HCT116 (cell line): ENCODE data around the gene MEIOB. TPM values are rescaled to one million over a fixed set of nuclear protein-coding genes. Genes with fewer than 3 reads are reported as not detected.

Experiments used
- ATAC-seq: fragments of 200-7000 bp; cut with Tn5 transposase; 2 replicates; pipeline ENCODE4 v1.9.1; 2020; ENCODE audit warnings: mild to moderate bottlenecking, moderate library complexity
- BruUV-seq: library from RNA; stranded (reverse); fragments of 400-500 nt; replicated peaks from 2 replicates; lab custom pipeline; 2021; lab: Mats Ljungman, UMichigan
- CTCF ChIA-PET: fragments of 300-600 bp; sonication (Branson Sonifier 250); formaldehyde crosslinking; loops from one replicate; lab custom pipeline; 2021; ENCODE audit warnings: antibody characterized with exemption; lab: Charles Lee
- POLR2A ChIA-PET: fragments of 300-600, 350-600 bp; sonication (Branson Sonifier 250); formaldehyde crosslinking; loops from one replicate; lab custom pipeline; 2021; ENCODE audit warnings: antibody characterized with exemption; lab: Charles Lee
- RAD21 ChIA-PET, 2 experiments: fragments of 300-600 bp; sonication (Branson Sonifier 250); formaldehyde crosslinking; loops; one replicate each; lab custom pipeline; 2023; ENCODE audit warnings: low total read pairs in 2 of 2; ENCODE audit not compliant: uncharacterized antibody in 2 of 2, unreplicated experiment in 2 of 2, low non-redundant PET in 1 of 2; lab: Charles Lee
- DNase-seq: peaks from one replicate; pipeline ENCODE4 v3.0.0-alpha.2; 2010; ENCODE audit warnings: low read depth, low spot score
- H2AFZ ChIP-seq: fragments of 200-600 bp; shearing (Covaris generic), sonication (generic); 2 replicates; pipeline ENCODE4 v1.6.1; 2017; ENCODE audit warnings: low read depth, mixed run types, mixed read lengths, antibody characterized with exemption, low read length; ENCODE audit not compliant: poor library complexity, severe bottlenecking
- H3K27ac ChIP-seq: 2 replicates; pipeline ENCODE4 v1.5.1; 2012; ENCODE audit warnings: low read depth, low read length
- H3K27me3 ChIP-seq: fragments of 200-600 bp; sonication (generic); 2 replicates; pipeline ENCODE4 v1.6.1; 2016; ENCODE audit warnings: mixed run types, low read length, mixed read lengths; ENCODE audit not compliant: insufficient read depth
- H3K36me3 ChIP-seq, 2 experiments: fragments of 200-500 bp in 1 of 2; fragments of 200-600 bp in 1 of 2; sonication (Bioruptor generic) in 1 of 2; sonication (generic) in 1 of 2; 2 replicates each; pipeline versions ENCODE4 v1.5.1 to v1.6.1; 2014 to 2016; ENCODE audit warnings: low read length in 2 of 2, inconsistent platforms in 1 of 2, mixed read lengths in 1 of 2, mixed run types in 1 of 2; ENCODE audit not compliant: insufficient read depth in 2 of 2, control insufficient read depth in 1 of 2
- H3K4me1 ChIP-seq, 2 experiments: fragments of 200-600 bp in 1 of 2; sonication (generic) in 1 of 2; 2 replicates each; pipeline versions ENCODE4 v1.5.1 to v1.6.1; 2012 to 2017; ENCODE audit warnings: low read length in 2 of 2, inconsistent platforms in 1 of 2, mild to moderate bottlenecking in 1 of 2, mixed read lengths in 1 of 2, mixed run types in 1 of 2, moderate library complexity in 1 of 2; ENCODE audit not compliant: insufficient read depth in 2 of 2, control insufficient read depth in 1 of 2
- H3K4me2 ChIP-seq: fragments of 200-600 bp; sonication (generic); 2 replicates; pipeline ENCODE4 v1.6.1; 2017; ENCODE audit warnings: mixed run types, low read length, mixed read lengths
- H3K4me3 ChIP-seq, 2 experiments: fragments of 200-600 bp in 1 of 2; sonication (generic) in 1 of 2; replicated peaks in 1 of 2; 2 replicates each; pipeline ENCODE4 v1.5.1; 2011 to 2016; ENCODE audit warnings: low read length in 2 of 2, control low read depth in 1 of 2, low read depth in 1 of 2, mild to moderate bottlenecking in 1 of 2, mixed read lengths in 1 of 2, mixed run types in 1 of 2
- H3K79me2 ChIP-seq: fragments of 200-600 bp; sonication (generic); 2 replicates; pipeline ENCODE4 v1.6.1; 2017; ENCODE audit warnings: mild to moderate bottlenecking, mixed run types, low read length, moderate library complexity, mixed read lengths; ENCODE audit not compliant: insufficient read depth
- H3K9ac ChIP-seq: fragments of 200-600 bp; sonication (generic); 2 replicates; pipeline ENCODE4 v1.6.1; 2016; ENCODE audit warnings: low read length, mixed read lengths
- H3K9me2 ChIP-seq: fragments of 200-600 bp; sonication (generic), shearing (Covaris generic); 2 replicates; pipeline ENCODE4 v1.6.1; 2017; ENCODE audit warnings: mixed run types, mild to moderate bottlenecking, moderate library complexity; ENCODE audit not compliant: insufficient read depth
- H3K9me3 ChIP-seq, 2 experiments: fragments of 200-500 bp in 1 of 2; fragments of 200-600 bp in 1 of 2; sonication (Bioruptor generic) in 1 of 2; sonication (generic) in 1 of 2; 2 replicates each; pipeline ENCODE4 v1.6.1; 2014 to 2017; ENCODE audit warnings: low read length in 2 of 2, mixed read lengths in 2 of 2, inconsistent platforms in 1 of 2, low read depth in 1 of 2, mild to moderate bottlenecking in 1 of 2, mixed run types in 1 of 2, moderate library complexity in 1 of 2; ENCODE audit not compliant: control insufficient read depth in 1 of 2, insufficient read depth in 1 of 2
- H4K20me1 ChIP-seq: fragments of 200-600 bp; sonication (generic), shearing (Covaris generic); 2 replicates; pipeline ENCODE4 v1.6.1; 2017; ENCODE audit warnings: mixed run types, mild to moderate bottlenecking, moderate library complexity; ENCODE audit not compliant: insufficient read depth
- EGR1 ChIP-seq: IDR thresholded peaks from 2 replicates; pipeline ENCODE4 v1.6.1; 2012; ENCODE audit warnings: low read depth
- EZH2phosphoT487 ChIP-seq: fragments of 200-600 bp; IDR thresholded peaks from 2 replicates; pipeline ENCODE4 v1.6.1; 2018; ENCODE audit warnings: antibody characterized with exemption, borderline replicate concordance
- JUND ChIP-seq: IDR thresholded peaks from 2 replicates; pipeline ENCODE4 v1.6.1; 2012
- POLR2A ChIP-seq: IDR thresholded peaks from 2 replicates; pipeline ENCODE4 v1.7.0; 2011; ENCODE audit warnings: borderline replicate concordance; ENCODE audit not compliant: insufficient read depth, insufficient read length; ENCODE audit errors: extremely low read depth
- RAD21 ChIP-seq: IDR thresholded peaks from 2 replicates; pipeline ENCODE4 v1.6.1; 2012; ENCODE audit warnings: low read depth, mild to moderate bottlenecking
- SIN3A ChIP-seq: IDR thresholded peaks from 2 replicates; pipeline ENCODE4 v1.6.1; 2012; ENCODE audit warnings: low read depth
- ZFX ChIP-seq: fragments of 450-650 bp; IDR thresholded peaks from 2 replicates; pipeline ENCODE4 v1.6.1; 2017
- intact Hi-C: fragments of 100-400 bp; cut with micrococcal nuclease; formaldehyde crosslinking; loops from 2 replicates; pipeline ENCODE4 v1.10.0; 2022
- total RNA-seq: library from RNA; stranded (reverse); gene quantifications from one replicate; pipeline ENCODE4 v1.2.1, GENCODE V29; 2021; ENCODE audit not compliant: unreplicated experiment
- TF ChIP-seq, protein P1 (sequence below), 3 experiments: fragments of 200-600 bp in 1 of 3; sonication (generic) in 1 of 3; IDR thresholded peaks in 2 of 3; conservative IDR thresholded peaks in 1 of 3; 2 replicates each; pipeline ENCODE4 v1.5.1; 2012 to 2017; ENCODE audit warnings: low read depth in 2 of 3, low read length in 2 of 3, antibody characterized with exemption in 1 of 3, borderline replicate concordance in 1 of 3, control low read depth in 1 of 3, mild to moderate bottlenecking in 1 of 3, mixed read lengths in 1 of 3, mixed run types in 1 of 3, moderate library complexity in 1 of 3; ENCODE audit not compliant: insufficient read depth in 1 of 3
- TF ChIP-seq, protein P2 (sequence below): IDR thresholded peaks from 2 replicates; pipeline ENCODE4 v1.6.1; 2012; ENCODE audit warnings: low read depth

The MEIOB gene
- total RNA-seq, 1 experiment from 2014 or later = 0.59 TPM

DNA sequence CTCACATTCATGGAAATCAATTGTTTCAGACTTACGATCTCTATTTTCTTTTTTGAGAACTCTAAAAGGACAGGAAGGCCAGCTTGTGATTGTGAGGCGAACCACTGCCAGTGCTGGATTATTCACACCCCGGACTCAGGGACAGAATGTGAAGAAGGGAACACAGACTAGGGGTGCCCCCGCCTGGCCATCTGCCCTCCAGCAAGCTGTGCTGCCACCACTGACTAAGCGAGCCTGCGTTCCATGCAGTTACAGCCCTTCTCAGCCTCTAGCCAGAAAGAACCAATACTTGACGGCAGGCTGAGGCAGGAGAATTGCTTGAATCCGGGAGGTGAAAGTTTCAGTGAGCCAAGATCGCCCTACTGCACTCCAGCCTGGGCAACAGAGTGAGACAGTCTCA lies 48.1 kb downstream of the MEIOB start:
- no peaks in the 10 kb centered on the region for H3K9me3 ChIP-seq
- no peak overlapping the region for H3K27ac ChIP-seq
- ChIA-PET RAD21 (no interaction called here), CTCF (interaction anchor here (0.9 kb wide), 1 partner anchor 41 kb away, joined by 3 read pairs; the partner anchor contains the start of genes NUBP2 and SPSB3), POLR2A (no interaction called here)
- no peak for DNase-seq
- intact Hi-C loops = no loop called here
- H3K4me3 ChIP-seq = no peak overlapping the region
- H3K27me3 ChIP-seq = no peaks in the 10 kb centered on the region
- no peak overlapping the region for H2AFZ ChIP-seq
- no peaks in the 10 kb centered on the region for H3K36me3 ChIP-seq
- no peak overlapping the region for H3K4me2 ChIP-seq
- no peak for ATAC-seq
- no peaks in the 10 kb centered on the region for H3K9me2 ChIP-seq
- H3K4me1 ChIP-seq = peaks cover 13 to 16% of the 10 kb centered on the region in 2 experiments
- peaks cover 17% of the 10 kb centered on the region for H3K79me2 ChIP-seq
- TF ChIP-seq RAD21 (peak; percentile 56; the same call in 1 of the 2 replicates), POLR2A (no peak), JUND (no peak), EZH2phosphoT487 (no peak), SIN3A (no peak), EGR1 (no peak), ZFX (no peak)
- TF ChIP-seq, protein P1, sequence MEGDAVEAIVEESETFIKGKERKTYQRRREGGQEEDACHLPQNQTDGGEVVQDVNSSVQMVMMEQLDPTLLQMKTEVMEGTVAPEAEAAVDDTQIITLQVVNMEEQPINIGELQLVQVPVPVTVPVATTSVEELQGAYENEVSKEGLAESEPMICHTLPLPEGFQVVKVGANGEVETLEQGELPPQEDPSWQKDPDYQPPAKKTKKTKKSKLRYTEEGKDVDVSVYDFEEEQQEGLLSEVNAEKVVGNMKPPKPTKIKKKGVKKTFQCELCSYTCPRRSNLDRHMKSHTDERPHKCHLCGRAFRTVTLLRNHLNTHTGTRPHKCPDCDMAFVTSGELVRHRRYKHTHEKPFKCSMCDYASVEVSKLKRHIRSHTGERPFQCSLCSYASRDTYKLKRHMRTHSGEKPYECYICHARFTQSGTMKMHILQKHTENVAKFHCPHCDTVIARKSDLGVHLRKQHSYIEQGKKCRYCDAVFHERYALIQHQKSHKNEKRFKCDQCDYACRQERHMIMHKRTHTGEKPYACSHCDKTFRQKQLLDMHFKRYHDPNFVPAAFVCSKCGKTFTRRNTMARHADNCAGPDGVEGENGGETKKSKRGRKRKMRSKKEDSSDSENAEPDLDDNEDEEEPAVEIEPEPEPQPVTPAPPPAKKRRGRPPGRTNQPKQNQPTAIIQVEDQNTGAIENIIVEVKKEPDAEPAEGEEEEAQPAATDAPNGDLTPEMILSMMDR (IDR thresholded peaks at IDR 0.05 in 2 of 3, conservative IDR thresholded peaks at IDR 0.05 in 1 of 3; ENCODE audit: borderline replicate concordance in 1 of 3, insufficient read depth in 1 of 3, low read depth in 2 of 3, low read length in 2 of 3) = peak; percentile 32 to 48 (median 36); a peak in 5 of 6 replicates
- TF ChIP-seq, protein P2, sequence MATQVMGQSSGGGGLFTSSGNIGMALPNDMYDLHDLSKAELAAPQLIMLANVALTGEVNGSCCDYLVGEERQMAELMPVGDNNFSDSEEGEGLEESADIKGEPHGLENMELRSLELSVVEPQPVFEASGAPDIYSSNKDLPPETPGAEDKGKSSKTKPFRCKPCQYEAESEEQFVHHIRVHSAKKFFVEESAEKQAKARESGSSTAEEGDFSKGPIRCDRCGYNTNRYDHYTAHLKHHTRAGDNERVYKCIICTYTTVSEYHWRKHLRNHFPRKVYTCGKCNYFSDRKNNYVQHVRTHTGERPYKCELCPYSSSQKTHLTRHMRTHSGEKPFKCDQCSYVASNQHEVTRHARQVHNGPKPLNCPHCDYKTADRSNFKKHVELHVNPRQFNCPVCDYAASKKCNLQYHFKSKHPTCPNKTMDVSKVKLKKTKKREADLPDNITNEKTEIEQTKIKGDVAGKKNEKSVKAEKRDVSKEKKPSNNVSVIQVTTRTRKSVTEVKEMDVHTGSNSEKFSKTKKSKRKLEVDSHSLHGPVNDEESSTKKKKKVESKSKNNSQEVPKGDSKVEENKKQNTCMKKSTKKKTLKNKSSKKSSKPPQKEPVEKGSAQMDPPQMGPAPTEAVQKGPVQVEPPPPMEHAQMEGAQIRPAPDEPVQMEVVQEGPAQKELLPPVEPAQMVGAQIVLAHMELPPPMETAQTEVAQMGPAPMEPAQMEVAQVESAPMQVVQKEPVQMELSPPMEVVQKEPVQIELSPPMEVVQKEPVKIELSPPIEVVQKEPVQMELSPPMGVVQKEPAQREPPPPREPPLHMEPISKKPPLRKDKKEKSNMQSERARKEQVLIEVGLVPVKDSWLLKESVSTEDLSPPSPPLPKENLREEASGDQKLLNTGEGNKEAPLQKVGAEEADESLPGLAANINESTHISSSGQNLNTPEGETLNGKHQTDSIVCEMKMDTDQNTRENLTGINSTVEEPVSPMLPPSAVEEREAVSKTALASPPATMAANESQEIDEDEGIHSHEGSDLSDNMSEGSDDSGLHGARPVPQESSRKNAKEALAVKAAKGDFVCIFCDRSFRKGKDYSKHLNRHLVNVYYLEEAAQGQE = no peak
- no peak overlapping the region for H3K9ac ChIP-seq
- no TSS peak for BruUV-seq
- peaks cover 5% of the 10 kb centered on the region; the same call in 1 of the 2 replicates for H4K20me1 ChIP-seq
